ENCODE data around the gene MTHFS.

- TF ChIP-seq POLR2A (IDR thresholded peaks at IDR 0.05) (no peak), CTCF (IDR thresholded peaks at IDR 0.05) (no peak), POLR2AphosphoS5 (IDR thresholded peaks at IDR 0.05) (peak in 1 of 4 donors; percentile 6)
Measured at GRCh38 chr15:79811406-79812405, 85.1 kb downstream of the MTHFS start.
